ENCODE results near the gene ELANE.

Gene ELANE

GRCh38 chr19:821825-822503, 30.1 kb upstream of the ELANE start, which contains the start of gene PLPPR3:
Gene PLPPR3 (minus strand): TSS chr19:821955. CDS start chr19:821559, 396 bp downstream.
- H3K4me3 ChIP-seq (replicated peaks; ENCODE audit: insufficient read depth, low read length), result peak within 1 kb of the TSS; percentile 55
- H3K27ac ChIP-seq (replicated peaks), result peak within 1 kb of the TSS; percentile 98
- DNase-seq (ENCODE audit: low read depth in 1 of 2, low spot score in 1 of 2), result peak; percentile 63 to 81

DNA sequence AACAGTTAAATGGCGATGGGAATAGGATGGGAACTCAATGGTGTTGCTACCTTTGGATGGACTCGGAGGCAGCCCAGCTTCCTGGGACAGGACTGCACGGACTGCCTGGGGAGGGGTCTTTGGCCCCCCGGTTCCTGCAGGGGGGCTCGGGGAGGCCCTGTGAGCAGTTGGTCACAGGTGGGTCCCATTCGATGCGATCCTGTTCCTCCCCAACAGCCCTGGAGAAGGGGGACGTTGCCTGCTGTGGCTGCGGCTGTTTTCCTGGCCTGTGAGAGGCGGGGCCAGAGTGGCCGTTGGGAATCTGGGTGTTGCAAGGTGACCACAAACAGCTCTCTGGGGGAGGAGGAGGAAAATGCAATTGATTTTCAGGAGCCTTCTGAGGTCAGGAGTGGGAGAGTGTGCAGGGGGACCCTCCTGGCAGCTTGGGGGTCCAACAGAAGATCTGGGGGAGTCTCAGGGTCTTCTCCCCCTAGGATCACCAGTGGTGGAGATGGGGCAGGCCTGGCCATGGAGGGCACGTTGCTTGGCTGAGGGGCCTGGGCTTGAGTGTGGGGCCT, 28.5 kb upstream of the ELANE start:
- peak; percentile 89 to 97 for DNase-seq (ENCODE audit: low read depth in 1 of 2, low spot score in 1 of 2)
- TF ChIP-seq SPI1 (IDR thresholded peaks at IDR 0.05; ENCODE audit: borderline replicate concordance, low read depth) (no peak), POLR2AphosphoS5 (IDR thresholded peaks at IDR 0.05; ENCODE audit: low read depth) (peak; percentile 89), GABPA (IDR thresholded peaks at IDR 0.05; ENCODE audit: low read depth) (no peak), REST (IDR thresholded peaks at IDR 0.05; ENCODE audit: insufficient replicate concordance, low read depth) (peak; percentile 44), CTCF (IDR thresholded peaks at IDR 0.05; ENCODE audit: insufficient read depth, low read length) (no peak)
- H3K4me3 ChIP-seq (replicated peaks; ENCODE audit: insufficient read depth, low read length), result peak overlapping the region; percentile 24

More at GRCh38 chr19:821825-822503, 30.1 kb upstream of the ELANE start, which contains the start of gene PLPPR3:
- H3K27me3 ChIP-seq (ENCODE audit: insufficient read depth, poor library complexity, severe bottlenecking), result no peaks in the 10 kb centered on the region
- TF ChIP-seq SPI1 (IDR thresholded peaks at IDR 0.05; ENCODE audit: borderline replicate concordance, low read depth) (no peak), CTCF (IDR thresholded peaks at IDR 0.05; ENCODE audit: insufficient read depth, low read length) (no peak), POLR2AphosphoS5 (IDR thresholded peaks at IDR 0.05; ENCODE audit: low read depth) (peak; percentile 12)

GRCh38 chr19:824885-825284, 27.2 kb upstream of the ELANE start:
- Histone ChIP-seq H3K4me3 (replicated peaks; ENCODE audit: insufficient read depth, low read length) (peak overlapping the region; percentile 35), H3K27me3 (ENCODE audit: insufficient read depth, poor library complexity, severe bottlenecking) (no peaks in the 10 kb centered on the region), H3K27ac (replicated peaks) (peak overlapping the region; percentile 98)
- peak; percentile 91 for TF ChIP-seq POLR2AphosphoS5 (IDR thresholded peaks at IDR 0.05; ENCODE audit: low read depth)
- TF ChIP-seq SPI1 (IDR thresholded peaks at IDR 0.05; ENCODE audit: borderline replicate concordance, low read depth), result peak; percentile 46; the same call in 1 of the 2 replicates
- TF ChIP-seq GABPA (IDR thresholded peaks at IDR 0.05; ENCODE audit: low read depth), result no peak
- DNase-seq (ENCODE audit: low read depth in 1 of 2, low spot score in 1 of 2), result peak; percentile 85 to 87

More for the DNA sequence above, 28.5 kb upstream of the ELANE start:
- Histone ChIP-seq H3K27me3 (ENCODE audit: insufficient read depth, poor library complexity, severe bottlenecking) (no peaks in the 10 kb centered on the region), H3K27ac (replicated peaks) (peak overlapping the region; percentile 98)

DNA sequence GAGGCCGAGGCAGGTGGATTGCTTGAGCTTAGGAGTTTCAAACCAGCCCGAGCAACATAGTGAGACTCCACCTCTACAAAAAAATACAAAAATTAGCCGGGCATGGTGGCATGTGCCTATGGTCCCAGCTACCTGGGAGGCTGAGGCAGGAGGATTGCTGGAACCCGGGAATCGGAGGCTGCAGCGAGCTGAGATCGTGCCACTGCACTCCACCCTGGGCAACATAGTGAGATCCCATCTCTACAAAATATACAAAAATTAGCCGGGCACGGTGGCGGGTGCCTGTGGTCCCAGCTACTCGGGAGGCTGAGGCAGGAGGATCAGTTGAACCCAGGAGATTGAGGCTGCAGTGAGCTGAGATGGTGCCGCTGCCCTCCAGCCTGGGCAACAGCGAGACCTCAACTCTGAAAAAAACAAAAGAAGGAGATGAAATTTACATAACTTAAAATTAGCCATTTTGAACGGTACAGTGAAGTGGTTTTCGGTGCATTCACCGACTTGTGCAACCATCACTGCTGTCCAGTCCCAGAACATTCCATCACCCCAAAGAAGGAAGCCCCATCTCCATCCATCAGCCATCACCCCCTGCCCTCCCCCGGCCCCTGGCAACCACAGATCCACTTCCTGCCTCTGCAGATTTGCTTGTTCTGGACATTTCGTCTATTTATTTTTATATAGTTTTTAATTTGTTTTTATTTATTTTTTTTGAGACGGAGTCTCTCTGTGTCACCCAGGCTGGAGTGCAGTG, 26.0 kb upstream of the ELANE start:
- H3K27ac ChIP-seq (replicated peaks), result peak overlapping the region; percentile 98
- TF ChIP-seq SPI1 (IDR thresholded peaks at IDR 0.05; ENCODE audit: borderline replicate concordance, low read depth) (no peak; the same call in 1 of the 2 replicates), POLR2AphosphoS5 (IDR thresholded peaks at IDR 0.05; ENCODE audit: low read depth) (peak; percentile 26; the same call in 1 of the 2 replicates), CTCF (IDR thresholded peaks at IDR 0.05; ENCODE audit: insufficient read depth, low read length) (no peak)
- no peaks in the 10 kb centered on the region for H3K27me3 ChIP-seq (ENCODE audit: insufficient read depth, poor library complexity, severe bottlenecking)
- DNase-seq (ENCODE audit: low read depth in 1 of 2, low spot score in 1 of 2), result peak in 1 of 2 experiments; percentile 64
- no peak overlapping the region for H3K4me3 ChIP-seq (replicated peaks; ENCODE audit: insufficient read depth, low read length)
